ENCODE measurements around the gene MYOD1. TPM values are rescaled to one million over a fixed set of nuclear protein-coding genes. Genes with fewer than 3 reads are reported as not detected.

MYOD1 gene
- 421 and 521 TPM in 2 replicates for total RNA-seq (2014; rRNA removed)
- 96.3 TPM for polyA plus RNA-seq (2012)

- peak; percentile 97 for DNase-seq (ENCODE audit: low read depth)
Observed at GRCh38 chr11:17719028-17719937, at the start of gene MYOD1. MYOD1 (plus strand) TSS chr11:17719571; CDS start chr11:17719783, 212 bp downstream.

GRCh38 chr11:17672469-17672868 lies 46.9 kb upstream of the MYOD1 start:
- no peak for DNase-seq (ENCODE audit: low read depth)

- DNase-seq (ENCODE audit: low read depth), result peak; percentile 77
Observed at GRCh38 chr11:17673951-17674350, 45.4 kb upstream of the MYOD1 start.

- DNase-seq (ENCODE audit: low read depth), result no peak
Observed at GRCh38 chr11:17682848-17683247, 36.5 kb upstream of the MYOD1 start.

- peak; percentile 99 for DNase-seq (ENCODE audit: low read depth)
Observed at GRCh38 chr11:17683377-17684161, 35.8 kb upstream of the MYOD1 start.

GRCh38 chr11:17684550-17684949 lies 34.8 kb upstream of the MYOD1 start:
- no peak for DNase-seq (ENCODE audit: low read depth)

GRCh38 chr11:17686231-17686980 lies 33.0 kb upstream of the MYOD1 start:
- peak; percentile 32 for DNase-seq (ENCODE audit: low read depth)

- DNase-seq (ENCODE audit: low read depth), result peak; percentile 99
Observed at GRCh38 chr11:17687946-17688670, 31.3 kb upstream of the MYOD1 start.

GRCh38 chr11:17691550-17691949 lies 27.8 kb upstream of the MYOD1 start:
- DNase-seq (ENCODE audit: low read depth), result no peak

GRCh38 chr11:17691976-17692375 lies 27.4 kb upstream of the MYOD1 start:
- DNase-seq (ENCODE audit: low read depth), result no peak

GRCh38 chr11:17692931-17693330 lies 26.4 kb upstream of the MYOD1 start:
- no peak for DNase-seq (ENCODE audit: low read depth)

- DNase-seq (ENCODE audit: low read depth), result no peak
Observed at GRCh38 chr11:17693531-17693930, 25.8 kb upstream of the MYOD1 start.

- peak; percentile 43 for DNase-seq (ENCODE audit: low read depth)
Observed at GRCh38 chr11:17694494-17695110, 24.8 kb upstream of the MYOD1 start.

GRCh38 chr11:17695454-17696441 lies 23.6 kb upstream of the MYOD1 start:
- no peak for DNase-seq (ENCODE audit: low read depth)

GRCh38 chr11:17696741-17697140 lies 22.6 kb upstream of the MYOD1 start:
- DNase-seq (ENCODE audit: low read depth), result no peak

- no peak for DNase-seq (ENCODE audit: low read depth)
Observed at GRCh38 chr11:17697175-17697949, 22.0 kb upstream of the MYOD1 start.

GRCh38 chr11:17699147-17700114 lies 19.9 kb upstream of the MYOD1 start:
- DNase-seq (ENCODE audit: low read depth), result peak; percentile 98

All from LHCN-M2 (cell line).